ENCODE results near the gene LRP5.

LRP5 gene

GRCh38 chr11:68312117-68312779 is at the start of gene LRP5:
TSS of gene LRP5 (plus strand) at chr11:68312591. CDS start at chr11:68312715, 124 bp downstream.
- peak within 1 kb of the TSS; percentile 82 for H3K4me3 ChIP-seq (ENCODE audit: low read depth, low read length)
- TF ChIP-seq, protein P1, sequence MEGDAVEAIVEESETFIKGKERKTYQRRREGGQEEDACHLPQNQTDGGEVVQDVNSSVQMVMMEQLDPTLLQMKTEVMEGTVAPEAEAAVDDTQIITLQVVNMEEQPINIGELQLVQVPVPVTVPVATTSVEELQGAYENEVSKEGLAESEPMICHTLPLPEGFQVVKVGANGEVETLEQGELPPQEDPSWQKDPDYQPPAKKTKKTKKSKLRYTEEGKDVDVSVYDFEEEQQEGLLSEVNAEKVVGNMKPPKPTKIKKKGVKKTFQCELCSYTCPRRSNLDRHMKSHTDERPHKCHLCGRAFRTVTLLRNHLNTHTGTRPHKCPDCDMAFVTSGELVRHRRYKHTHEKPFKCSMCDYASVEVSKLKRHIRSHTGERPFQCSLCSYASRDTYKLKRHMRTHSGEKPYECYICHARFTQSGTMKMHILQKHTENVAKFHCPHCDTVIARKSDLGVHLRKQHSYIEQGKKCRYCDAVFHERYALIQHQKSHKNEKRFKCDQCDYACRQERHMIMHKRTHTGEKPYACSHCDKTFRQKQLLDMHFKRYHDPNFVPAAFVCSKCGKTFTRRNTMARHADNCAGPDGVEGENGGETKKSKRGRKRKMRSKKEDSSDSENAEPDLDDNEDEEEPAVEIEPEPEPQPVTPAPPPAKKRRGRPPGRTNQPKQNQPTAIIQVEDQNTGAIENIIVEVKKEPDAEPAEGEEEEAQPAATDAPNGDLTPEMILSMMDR (IDR thresholded peaks at IDR 0.05; ENCODE audit: borderline replicate concordance, insufficient read depth, low read depth, low read length), result no peak

DNA sequence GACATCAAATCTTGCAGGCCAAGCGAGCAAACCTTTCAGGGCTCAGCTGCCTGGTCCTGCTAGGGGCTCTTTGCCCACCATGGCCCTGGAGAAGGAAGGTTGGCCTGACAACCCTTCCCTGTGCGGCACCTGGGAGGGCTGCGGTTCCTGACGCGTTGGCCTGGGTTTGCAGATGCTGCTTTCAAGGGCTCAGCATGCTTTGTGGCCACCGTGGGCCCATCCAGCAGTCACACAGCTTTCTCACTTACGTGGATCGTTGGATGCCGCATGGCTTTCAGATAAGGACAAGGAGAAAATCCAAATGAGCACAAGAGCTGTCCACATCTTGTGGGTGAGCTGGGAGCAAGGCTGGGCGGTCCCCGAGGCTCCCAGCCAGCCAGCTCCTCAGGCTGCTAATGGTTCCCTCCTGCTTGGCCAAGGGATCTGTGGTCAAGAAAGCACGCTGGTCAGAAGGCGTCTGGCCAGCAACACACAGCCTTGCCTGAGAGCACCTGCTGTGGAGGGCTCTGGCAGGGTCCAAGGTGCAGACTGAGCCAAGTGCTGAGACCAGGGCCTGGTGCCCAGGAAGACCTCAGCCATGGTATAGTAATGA is 48.9 kb upstream of the LRP5 start:
- no peak overlapping the region for H3K4me3 ChIP-seq (ENCODE audit: low read depth, low read length)
- TF ChIP-seq, protein P1 (IDR thresholded peaks at IDR 0.05; ENCODE audit: borderline replicate concordance, insufficient read depth, low read depth, low read length), result no peak

DNA sequence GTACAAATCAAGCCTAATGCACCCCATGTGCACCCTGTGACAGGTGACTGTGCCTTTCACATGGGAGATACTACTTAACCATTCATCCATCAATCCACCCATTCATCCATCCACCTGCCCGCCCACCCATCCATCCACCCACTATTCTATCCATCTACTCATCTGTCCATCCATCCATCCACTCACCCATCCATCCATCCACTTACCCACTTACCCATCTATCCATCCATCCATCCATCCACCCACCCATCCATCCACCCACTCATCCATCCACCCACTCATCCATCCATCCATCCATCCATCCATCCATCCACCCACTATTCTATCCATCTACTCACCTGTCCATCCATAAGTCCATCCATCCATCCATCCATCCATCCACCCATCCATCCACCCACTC is 48.1 kb upstream of the LRP5 start:
- TF ChIP-seq, protein P1 (IDR thresholded peaks at IDR 0.05; ENCODE audit: borderline replicate concordance, insufficient read depth, low read depth, low read length), result no peak
- no peak overlapping the region for H3K4me3 ChIP-seq (ENCODE audit: low read depth, low read length)

- H3K4me3 ChIP-seq (ENCODE audit: low read depth, low read length), result no peak overlapping the region
- TF ChIP-seq, protein P1 (IDR thresholded peaks at IDR 0.05; ENCODE audit: borderline replicate concordance, insufficient read depth, low read depth, low read length), result no peak
Measured at GRCh38 chr11:68264741-68265540, 47.5 kb upstream of the LRP5 start.

DNA sequence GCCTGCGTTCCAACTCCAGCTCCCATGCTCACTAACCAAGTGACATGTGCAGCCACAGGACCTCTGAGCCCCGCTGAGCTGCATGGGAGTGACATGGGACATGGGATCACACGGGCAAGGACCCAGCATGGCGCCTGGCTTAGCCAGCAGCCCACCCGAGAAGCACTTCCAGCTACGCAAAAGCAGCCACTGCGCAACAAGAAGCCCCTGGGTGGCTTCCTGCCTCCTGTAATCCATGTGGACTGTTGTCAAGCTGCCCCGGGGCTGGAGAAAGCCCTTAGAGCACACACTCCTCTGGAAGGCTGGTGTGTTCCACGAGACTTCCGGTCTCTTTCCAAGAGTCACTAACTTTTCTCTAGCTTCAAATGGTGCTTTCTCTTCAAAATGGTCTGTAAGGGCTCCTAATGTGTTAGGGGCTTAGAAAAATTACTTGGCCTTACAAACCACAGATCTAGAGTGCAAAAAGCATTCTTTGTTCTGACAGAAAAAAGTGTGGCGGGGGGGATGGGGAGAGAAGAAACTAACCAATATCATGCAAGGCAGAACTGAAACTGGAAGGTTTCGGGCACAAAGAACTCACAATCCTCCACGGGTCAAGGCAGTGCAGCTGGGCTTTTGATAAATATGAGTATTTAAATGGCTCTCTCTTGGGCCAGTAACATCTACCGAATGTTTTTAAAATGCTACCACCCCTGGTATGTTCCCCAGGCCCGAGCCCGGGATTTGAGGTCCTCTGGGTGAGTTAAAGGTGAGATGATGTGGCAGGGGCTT is 46.1 kb upstream of the LRP5 start:
- H3K4me3 ChIP-seq (ENCODE audit: low read depth, low read length), result peak overlapping the region; percentile 19
- TF ChIP-seq, protein P1 (IDR thresholded peaks at IDR 0.05; ENCODE audit: borderline replicate concordance, insufficient read depth, low read depth, low read length), result no peak

GRCh38 chr11:68266936-68267880 is 45.2 kb upstream of the LRP5 start:
- peak overlapping the region; percentile 17 for H3K4me3 ChIP-seq (ENCODE audit: low read depth, low read length)
- TF ChIP-seq, protein P1 (IDR thresholded peaks at IDR 0.05; ENCODE audit: borderline replicate concordance, insufficient read depth, low read depth, low read length), result no peak
